Right atrium auricular region (tissue), 2 donors: ENCODE data around the gene CAPRIN2. TPM values are rescaled to one million over a fixed set of nuclear protein-coding genes. Genes with fewer than 3 reads are reported as not detected.

Experiments
- DNase-seq: peaks from one replicate; pipeline ENCODE4 v3.0.0-alpha.2; 2019; ENCODE audit warnings: low spot score
- H3K27ac ChIP-seq, 2 donors: fragments of 200-600 bp; sonication (generic); 1 replicate in 1 of 2; 2 replicates in 1 of 2; pipeline ENCODE4 v1.5.1; 2016 to 2019
- H3K27me3 ChIP-seq, 2 donors: fragments of 200-600 bp; sonication (generic); one replicate each; pipeline versions ENCODE4 v1.5.1 to v1.6.0; 2017 to 2019
- H3K36me3 ChIP-seq: fragments of 200-600 bp; sonication (generic); one replicate; pipeline ENCODE4 v1.5.1; 2016
- H3K4me1 ChIP-seq, 2 donors: fragments of 200-600 bp; sonication (generic); one replicate each; pipeline versions ENCODE4 v1.5.1 to v1.6.0; 2017 to 2019
- H3K4me3 ChIP-seq, 2 donors: fragments of 200-600 bp; sonication (generic); 1 replicate in 1 of 2; 2 replicates in 1 of 2; pipeline ENCODE4 v1.5.1; 2017 to 2019; ENCODE audit warnings: mild to moderate bottlenecking in 1 of 2, moderate library complexity in 1 of 2
- H3K9me3 ChIP-seq, 2 donors: fragments of 200-600 bp; sonication (generic); one replicate each; pipeline ENCODE4 v1.5.1; 2019
- total RNA-seq, 2 donors: library from RNA; depleted of rRNA; stranded (reverse); fragments of >200 nt; gene quantifications; one replicate each; pipeline ENCODE4 v1.1.0, GENCODE V29; 2016
- TF ChIP-seq, protein P1 (sequence below), 2 donors: fragments of 200-600 bp; sonication (generic); IDR thresholded peaks; one replicate each; pipeline ENCODE4 v1.5.1; 2019; ENCODE audit warnings: antibody characterized with exemption in 2 of 2

CAPRIN2 gene
- total RNA-seq, 2 donors from 2014 or later, result 20.9 to 34.3 TPM

DNA sequence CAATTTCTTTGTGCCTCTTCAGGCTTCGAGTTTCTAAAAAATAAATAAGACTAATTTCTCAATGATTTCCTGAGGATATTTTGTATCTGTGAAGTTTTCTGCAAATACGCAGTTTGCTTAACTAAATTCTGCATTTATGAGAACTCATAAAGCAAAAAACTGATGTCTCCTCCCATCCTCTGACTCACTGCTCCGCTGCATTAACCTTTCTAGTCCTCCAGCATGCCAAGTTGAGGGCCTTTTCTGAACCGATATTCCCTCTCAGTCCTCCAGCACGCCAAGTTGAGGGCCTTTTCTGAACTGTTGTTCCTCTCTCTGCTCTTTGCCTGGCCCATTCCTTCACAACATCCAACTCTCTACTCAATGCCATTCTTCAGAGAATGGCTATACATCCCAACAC lies 62.3 kb downstream of the CAPRIN2 start:
- Histone ChIP-seq H3K4me1 (peaks cover 0 to 45% of the 10 kb centered on the region in 2 donors), H3K27me3 (no peaks in the 10 kb centered on the region), H3K36me3 (no peaks in the 10 kb centered on the region), H3K4me3 (no peak overlapping the region), H3K27ac (no peak overlapping the region), H3K9me3 (no peaks in the 10 kb centered on the region)
- TF ChIP-seq, protein P1, sequence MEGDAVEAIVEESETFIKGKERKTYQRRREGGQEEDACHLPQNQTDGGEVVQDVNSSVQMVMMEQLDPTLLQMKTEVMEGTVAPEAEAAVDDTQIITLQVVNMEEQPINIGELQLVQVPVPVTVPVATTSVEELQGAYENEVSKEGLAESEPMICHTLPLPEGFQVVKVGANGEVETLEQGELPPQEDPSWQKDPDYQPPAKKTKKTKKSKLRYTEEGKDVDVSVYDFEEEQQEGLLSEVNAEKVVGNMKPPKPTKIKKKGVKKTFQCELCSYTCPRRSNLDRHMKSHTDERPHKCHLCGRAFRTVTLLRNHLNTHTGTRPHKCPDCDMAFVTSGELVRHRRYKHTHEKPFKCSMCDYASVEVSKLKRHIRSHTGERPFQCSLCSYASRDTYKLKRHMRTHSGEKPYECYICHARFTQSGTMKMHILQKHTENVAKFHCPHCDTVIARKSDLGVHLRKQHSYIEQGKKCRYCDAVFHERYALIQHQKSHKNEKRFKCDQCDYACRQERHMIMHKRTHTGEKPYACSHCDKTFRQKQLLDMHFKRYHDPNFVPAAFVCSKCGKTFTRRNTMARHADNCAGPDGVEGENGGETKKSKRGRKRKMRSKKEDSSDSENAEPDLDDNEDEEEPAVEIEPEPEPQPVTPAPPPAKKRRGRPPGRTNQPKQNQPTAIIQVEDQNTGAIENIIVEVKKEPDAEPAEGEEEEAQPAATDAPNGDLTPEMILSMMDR (IDR thresholded peaks at IDR 0.05), result no peak
- DNase-seq, result no peak

DNA sequence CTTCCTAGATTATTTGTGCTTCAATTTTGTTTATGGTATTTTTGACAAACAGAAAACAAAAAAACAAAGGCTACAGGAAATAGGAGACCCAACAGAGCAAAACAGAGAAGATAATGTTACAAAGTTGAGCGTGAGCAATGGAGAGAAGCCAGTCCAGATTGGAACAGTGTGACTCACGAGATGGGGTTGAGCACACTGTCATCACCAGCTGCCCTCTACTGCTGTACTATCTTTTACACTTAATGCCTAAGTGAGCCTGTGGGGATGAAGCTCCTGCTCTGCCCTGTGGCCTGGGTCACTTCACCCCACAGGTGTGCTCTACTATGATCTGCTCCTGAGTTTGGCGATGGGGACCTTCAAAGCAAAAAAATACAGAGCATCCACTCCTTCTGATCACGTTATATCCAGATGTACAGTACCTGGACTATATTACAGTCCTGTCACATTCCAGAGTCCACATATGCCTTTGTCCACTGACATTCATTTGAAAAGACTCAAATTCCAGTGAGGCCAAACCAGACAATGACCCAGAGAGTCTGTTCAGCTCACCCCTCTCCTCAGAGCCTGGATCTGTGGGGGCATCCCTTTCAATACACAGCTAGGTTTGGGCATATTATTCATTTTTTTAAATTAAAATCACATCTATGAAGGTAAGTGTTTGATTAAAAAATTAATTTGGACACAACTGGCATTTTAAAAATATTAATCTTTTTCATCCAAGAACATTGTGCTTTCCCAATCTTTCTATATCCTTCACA lies 63.5 kb downstream of the CAPRIN2 start:
- peaks cover 0 to 41% of the 10 kb centered on the region in 2 donors for H3K4me1 ChIP-seq
- no peak overlapping the region for H3K4me3 ChIP-seq
- no peaks in the 10 kb centered on the region for H3K9me3 ChIP-seq
- H3K27me3 ChIP-seq, result no peaks in the 10 kb centered on the region
- no peaks in the 10 kb centered on the region for H3K36me3 ChIP-seq
- H3K27ac ChIP-seq, result no peak overlapping the region
- no peak for DNase-seq
- TF ChIP-seq, protein P1 (IDR thresholded peaks at IDR 0.05), result no peak

DNA sequence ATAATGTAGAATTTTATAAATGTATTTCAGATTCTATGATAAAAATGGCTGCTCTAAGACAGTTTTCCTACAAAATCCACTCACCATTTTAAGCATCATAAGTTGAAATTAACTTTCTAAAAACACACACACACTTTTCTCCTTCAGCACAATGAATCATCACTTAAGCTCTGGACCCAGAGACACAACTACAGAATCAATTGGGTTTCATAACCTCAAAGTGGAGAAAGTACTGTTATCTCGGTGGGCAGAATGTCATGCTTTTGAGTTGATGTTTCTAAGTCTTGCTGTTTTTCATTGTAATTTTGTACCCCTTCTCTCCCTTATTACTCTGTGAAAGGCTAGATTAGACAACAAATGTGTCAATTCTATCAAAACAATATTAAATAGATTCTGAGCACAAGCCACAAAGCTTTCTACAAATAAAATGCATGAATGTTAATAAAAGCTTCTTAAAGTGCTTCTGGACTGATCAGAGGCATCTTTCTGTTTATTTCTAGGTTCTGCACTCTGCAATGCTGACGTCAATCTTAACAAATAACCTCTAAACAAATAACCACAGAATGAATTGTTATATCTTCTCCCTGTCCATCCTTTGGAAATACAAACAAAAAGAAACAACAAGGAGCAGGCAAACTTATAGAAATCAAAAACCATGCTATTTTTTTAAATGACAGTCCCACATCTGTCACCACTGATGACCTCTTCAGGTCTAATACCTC lies 67.3 kb downstream of the CAPRIN2 start:
- Histone ChIP-seq H3K4me3 (no peak overlapping the region), H3K9me3 (no peaks in the 10 kb centered on the region), H3K4me1 (peaks cover 0 to 22% of the 10 kb centered on the region in 2 donors), H3K27ac (no peak overlapping the region), H3K36me3 (peaks cover 9% of the 10 kb centered on the region), H3K27me3 (no peaks in the 10 kb centered on the region)
- no peak for DNase-seq
- TF ChIP-seq, protein P1 (IDR thresholded peaks at IDR 0.05), result no peak

DNA sequence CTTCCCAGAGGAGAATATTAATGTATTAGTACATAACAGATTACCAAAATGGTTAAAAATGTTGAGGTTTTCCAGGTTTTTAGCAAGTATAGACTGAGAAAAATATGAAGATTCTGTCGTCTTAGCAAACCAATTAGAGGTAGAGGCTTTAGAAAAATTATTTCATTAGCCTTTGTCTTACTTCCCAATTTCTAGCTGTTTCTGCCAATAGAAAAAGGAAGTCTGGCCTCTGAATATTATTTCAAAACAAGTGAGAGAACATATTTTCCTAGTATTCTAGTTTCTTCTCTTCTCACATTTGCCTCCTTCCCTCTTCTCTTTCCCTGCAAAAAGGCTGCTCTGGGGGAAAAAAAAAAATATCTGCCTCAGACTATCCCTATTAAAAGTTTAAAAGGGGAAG lies 75.5 kb downstream of the CAPRIN2 start:
- Histone ChIP-seq H3K27me3 (no peaks in the 10 kb centered on the region), H3K9me3 (no peaks in the 10 kb centered on the region), H3K4me3 (no peak overlapping the region), H3K4me1 (peaks cover 0 to 7% of the 10 kb centered on the region in 2 donors), H3K27ac (no peak overlapping the region), H3K36me3 (peaks cover 63% of the 10 kb centered on the region)
- TF ChIP-seq, protein P1 (IDR thresholded peaks at IDR 0.05), result no peak
- DNase-seq, result no peak

DNA sequence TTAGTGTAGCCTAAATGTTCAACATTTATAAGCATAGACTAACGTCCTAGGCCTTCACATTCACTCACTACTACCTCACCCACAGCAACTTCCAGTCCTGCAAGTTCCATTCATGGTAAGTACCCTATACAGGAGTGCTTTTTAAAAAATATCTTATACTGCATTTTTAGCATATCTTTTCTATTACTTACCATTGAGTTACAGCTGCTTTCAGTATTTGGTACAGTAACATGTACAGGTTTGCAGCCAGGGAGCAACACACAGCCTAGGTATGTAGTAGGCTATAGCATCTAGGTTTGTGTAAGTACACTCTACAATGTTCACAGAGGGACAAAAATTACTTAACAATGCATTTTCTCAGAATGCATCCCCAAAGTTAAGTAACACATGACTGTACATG lies 76.5 kb downstream of the CAPRIN2 start:
- H3K27me3 ChIP-seq, result no peaks in the 10 kb centered on the region
- TF ChIP-seq, protein P1 (IDR thresholded peaks at IDR 0.05), result no peak
- no peaks in the 10 kb centered on the region for H3K9me3 ChIP-seq
- peaks cover 72% of the 10 kb centered on the region for H3K36me3 ChIP-seq
- no peak for DNase-seq
- no peak overlapping the region for H3K4me3 ChIP-seq
- no peak overlapping the region for H3K27ac ChIP-seq
- peaks cover 0 to 1% of the 10 kb centered on the region in 2 donors for H3K4me1 ChIP-seq
